Subcutaneous adipose tissue (tissue), 4 donors: Measurements from ENCODE around the gene SESN1. TPM values are rescaled to one million over a fixed set of nuclear protein-coding genes. Genes with fewer than 3 reads are reported as not detected.

Source experiments
- total RNA-seq, 4 donors: library from RNA; depleted of rRNA; stranded (reverse); fragments of >200 nt; gene quantifications; one replicate each; pipeline ENCODE4 v1.1.0, GENCODE V29; 2016
- TF ChIP-seq, protein P1 (sequence below): fragments of 450-650 bp; IDR thresholded peaks from one replicate; pipeline ENCODE4 v1.5.1; 2016; ENCODE audit warnings: low read depth, mild to moderate bottlenecking, control low read depth, antibody characterized with exemption, moderate library complexity

SESN1 gene
- total RNA-seq, 4 donors from 2014 or later: 67.8 to 208 (median 162) TPM

DNA sequence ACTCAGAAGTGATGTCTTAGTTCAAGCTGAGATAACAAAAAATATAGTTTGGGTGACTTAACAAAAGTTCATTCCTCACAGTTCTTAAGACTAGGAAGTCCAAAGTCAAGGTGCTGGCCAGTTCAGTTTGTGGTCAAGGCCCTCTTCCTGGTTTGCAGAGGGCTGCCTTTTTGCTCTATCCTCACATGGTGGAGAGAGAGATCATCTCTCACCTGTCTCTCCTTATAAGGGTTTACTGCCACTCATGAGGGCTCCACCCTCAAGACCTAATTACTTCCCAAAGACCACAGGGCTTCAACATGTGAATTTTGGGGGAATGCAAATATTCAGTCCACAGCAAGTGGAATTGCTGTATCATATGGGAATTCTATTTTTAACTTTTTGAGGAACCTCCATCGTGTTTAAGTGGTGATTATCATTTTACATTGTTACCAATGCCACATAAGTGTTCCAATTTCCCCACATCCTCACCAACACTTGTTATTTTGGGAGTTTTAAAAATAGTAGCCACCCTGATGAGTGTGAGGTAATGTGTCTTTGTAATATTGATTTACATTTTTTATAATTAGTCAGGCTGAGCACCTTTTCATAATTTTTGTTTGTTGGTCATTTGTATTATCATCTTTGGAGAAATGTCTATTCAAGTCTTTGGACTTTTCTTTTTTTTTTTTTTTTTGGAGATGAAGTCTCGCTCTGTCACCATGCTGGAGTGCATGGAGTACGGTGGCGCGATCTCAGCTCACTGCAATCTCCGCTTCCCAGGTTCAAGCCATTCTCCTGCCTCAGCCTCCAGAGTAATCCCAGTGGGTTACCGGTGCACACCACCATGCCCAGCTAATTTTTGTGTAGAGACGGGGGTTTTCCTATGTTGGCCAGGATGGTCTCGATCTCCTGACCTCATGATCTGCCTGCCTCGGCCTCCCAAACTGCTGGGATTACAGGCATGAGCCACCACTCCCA lies 112.2 kb downstream of the SESN1 start:
- TF ChIP-seq, protein P1, sequence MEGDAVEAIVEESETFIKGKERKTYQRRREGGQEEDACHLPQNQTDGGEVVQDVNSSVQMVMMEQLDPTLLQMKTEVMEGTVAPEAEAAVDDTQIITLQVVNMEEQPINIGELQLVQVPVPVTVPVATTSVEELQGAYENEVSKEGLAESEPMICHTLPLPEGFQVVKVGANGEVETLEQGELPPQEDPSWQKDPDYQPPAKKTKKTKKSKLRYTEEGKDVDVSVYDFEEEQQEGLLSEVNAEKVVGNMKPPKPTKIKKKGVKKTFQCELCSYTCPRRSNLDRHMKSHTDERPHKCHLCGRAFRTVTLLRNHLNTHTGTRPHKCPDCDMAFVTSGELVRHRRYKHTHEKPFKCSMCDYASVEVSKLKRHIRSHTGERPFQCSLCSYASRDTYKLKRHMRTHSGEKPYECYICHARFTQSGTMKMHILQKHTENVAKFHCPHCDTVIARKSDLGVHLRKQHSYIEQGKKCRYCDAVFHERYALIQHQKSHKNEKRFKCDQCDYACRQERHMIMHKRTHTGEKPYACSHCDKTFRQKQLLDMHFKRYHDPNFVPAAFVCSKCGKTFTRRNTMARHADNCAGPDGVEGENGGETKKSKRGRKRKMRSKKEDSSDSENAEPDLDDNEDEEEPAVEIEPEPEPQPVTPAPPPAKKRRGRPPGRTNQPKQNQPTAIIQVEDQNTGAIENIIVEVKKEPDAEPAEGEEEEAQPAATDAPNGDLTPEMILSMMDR: no peak

DNA sequence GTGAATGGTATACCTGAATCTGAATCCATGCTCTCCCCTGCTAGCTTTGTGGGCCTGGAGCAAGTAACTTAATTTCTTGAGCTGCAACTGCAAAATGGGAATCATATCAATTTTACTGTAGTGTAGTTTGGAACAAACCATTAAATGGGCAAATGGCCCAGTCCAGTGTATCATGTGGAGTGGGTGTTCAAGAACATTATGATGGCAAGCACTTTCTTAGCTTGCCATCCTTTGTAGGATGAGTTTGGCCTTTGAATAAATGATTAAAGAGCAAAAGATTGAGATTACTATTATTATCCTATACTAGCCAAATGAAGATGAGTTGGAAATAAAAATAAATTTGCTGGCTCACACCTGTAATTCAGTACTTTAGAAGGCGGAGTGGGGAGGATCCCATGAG lies 120.4 kb downstream of the SESN1 start:
- TF ChIP-seq, protein P1: no peak

DNA sequence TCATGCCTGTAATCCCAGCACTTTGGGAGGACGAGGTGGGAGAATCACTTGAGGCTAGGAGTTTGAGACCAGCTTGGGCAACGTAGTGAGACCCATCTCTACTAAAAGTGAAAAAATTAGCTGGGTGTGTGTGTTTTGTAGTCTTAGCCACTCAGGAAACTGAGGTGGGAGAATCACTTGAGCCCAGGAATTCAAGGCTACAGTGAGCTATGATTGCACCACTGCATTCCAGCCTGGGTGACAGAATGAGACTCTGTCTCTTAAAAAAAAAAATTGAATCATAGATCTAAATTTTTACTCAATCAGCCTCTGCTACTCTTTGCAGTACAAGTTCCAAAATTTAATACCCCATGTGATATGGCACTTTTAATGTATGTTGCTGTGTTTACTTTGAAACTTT lies 124.9 kb downstream of the SESN1 start:
- TF ChIP-seq, protein P1: no peak

- TF ChIP-seq, protein P1: no peak
Observed at GRCh38 chr6:108968325-108969316, 126.0 kb downstream of the SESN1 start.

DNA sequence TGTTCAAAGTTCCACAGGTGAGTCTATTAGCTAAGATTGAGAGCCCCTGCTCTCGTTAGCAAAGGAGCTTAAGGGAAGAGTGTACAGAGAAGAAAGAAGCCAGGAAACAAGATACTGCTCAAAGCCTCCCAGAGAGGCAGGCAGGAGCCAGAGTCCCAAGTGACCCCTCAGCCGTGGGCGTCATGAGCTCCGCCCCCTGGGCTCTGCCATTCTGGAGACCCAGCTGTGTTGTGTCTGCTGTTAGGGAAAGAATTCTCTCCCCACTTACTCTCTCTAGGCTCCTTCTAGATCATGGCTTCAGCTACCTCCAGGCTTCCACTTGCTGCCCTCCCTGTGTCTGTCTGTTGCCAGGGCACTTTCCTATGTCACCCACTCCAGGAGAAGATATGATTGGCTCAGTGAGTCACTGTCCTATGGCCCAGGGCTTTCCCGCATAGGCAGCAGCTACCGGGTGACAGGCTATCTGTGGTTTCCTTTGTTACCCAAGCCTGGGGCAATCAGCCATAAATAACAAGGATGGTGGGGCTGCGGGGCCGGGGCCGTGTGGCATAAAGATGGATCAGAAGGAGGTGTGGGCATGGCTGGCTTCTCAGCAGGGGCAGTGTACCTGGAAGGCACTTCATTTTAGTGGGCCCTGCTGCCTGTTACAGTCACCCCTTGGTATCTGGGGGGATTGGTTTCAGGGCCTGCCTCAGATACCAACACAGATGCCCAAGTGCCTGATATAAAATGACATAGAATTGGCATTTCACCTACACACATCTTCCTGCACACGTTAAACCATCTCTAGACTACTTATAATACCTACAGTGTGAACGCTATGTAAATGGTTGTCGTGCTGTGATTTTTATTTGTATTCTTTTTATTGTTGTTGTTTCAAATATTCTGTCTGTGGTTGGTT lies 127.5 kb downstream of the SESN1 start:
- TF ChIP-seq, protein P1: no peak

DNA sequence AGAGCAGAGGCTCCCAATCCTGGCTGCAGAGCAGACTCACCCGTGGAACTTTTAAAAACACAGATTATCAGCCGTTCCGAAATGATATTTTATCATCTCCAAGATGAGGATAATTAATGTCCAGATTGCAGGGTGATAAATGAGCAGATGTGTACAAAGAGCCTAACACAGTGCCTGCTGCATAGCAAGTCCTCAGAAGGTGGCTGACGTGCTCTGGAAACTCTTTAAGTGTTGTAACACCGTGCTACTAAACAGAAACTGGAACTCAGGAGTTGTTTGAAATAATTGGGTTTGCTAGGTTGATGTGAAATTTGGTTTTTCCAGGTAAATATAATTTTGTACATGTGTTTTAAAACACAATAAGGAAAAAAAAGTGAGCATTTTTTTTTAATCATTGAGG lies 128.4 kb downstream of the SESN1 start:
- TF ChIP-seq, protein P1: no peak
